CD4-positive, alpha-beta T cell (primary cell): Measurements from ENCODE around the gene RAD51B. TPM values are rescaled to one million over a fixed set of nuclear protein-coding genes. Genes with fewer than 3 reads are reported as not detected.

ENCODE experiments used
- ATAC-seq: fragments of 200-7000 bp; cut with Tn5 transposase; one replicate; pipeline ENCODE4 v1.10.0; 2022; ENCODE audit warnings: mild to moderate bottlenecking; ENCODE audit not compliant: poor library complexity
- CTCF ChIA-PET: fragments of 350-600 bp; sonication (Branson Sonifier 250); formaldehyde crosslinking; loops from one replicate; lab custom pipeline; 2021; ENCODE audit warnings: antibody characterized with exemption, inconsistent platforms; lab: Charles Lee
- POLR2A ChIA-PET: fragments of 350-600 bp; sonication (Branson Sonifier 250); formaldehyde crosslinking; loops from one replicate; lab custom pipeline; 2021; ENCODE audit warnings: antibody characterized with exemption, inconsistent platforms; lab: Charles Lee
- DNase-seq, 14 experiments: peaks; one replicate each; pipeline ENCODE4 v3.0.0-alpha.2; 2013 to 2020; ENCODE audit warnings: mixed read lengths in 2 of 14
- H3K27ac ChIP-seq, 2 donors: one replicate each; pipeline versions ENCODE4 v1.5.1 to v1.7.0; 2013; ENCODE audit warnings: low read length in 2 of 2, low read depth in 1 of 2, mild to moderate bottlenecking in 1 of 2
- H3K27me3 ChIP-seq, 2 experiments: 1 replicate in 1 of 2; 2 replicates in 1 of 2; pipeline versions ENCODE4 v1.6.1 to v1.7.0; 2013; ENCODE audit warnings: low read length in 2 of 2, control low read depth in 1 of 2, mild to moderate bottlenecking in 1 of 2, moderate library complexity in 1 of 2; ENCODE audit not compliant: insufficient read depth in 2 of 2, control insufficient read depth in 1 of 2
- H3K36me3 ChIP-seq: one replicate; pipeline ENCODE4 v1.6.1; 2013; ENCODE audit warnings: low read length, control low read depth; ENCODE audit not compliant: insufficient read depth
- H3K4me1 ChIP-seq: one replicate; pipeline ENCODE4 v1.6.1; 2013; ENCODE audit warnings: low read length, control low read depth; ENCODE audit not compliant: insufficient read depth
- H3K4me3 ChIP-seq: one replicate; pipeline ENCODE4 v1.5.1; 2013; ENCODE audit warnings: mild to moderate bottlenecking, low read length, moderate library complexity
- H3K9me3 ChIP-seq, 2 experiments: 1 replicate in 1 of 2; 2 replicates in 1 of 2; pipeline versions ENCODE4 v1.6.1 to v1.7.0; 2013; ENCODE audit warnings: low read length in 2 of 2, mild to moderate bottlenecking in 2 of 2, control low read depth in 1 of 2, moderate library complexity in 1 of 2; ENCODE audit not compliant: control insufficient read depth in 1 of 2, insufficient read depth in 1 of 2
- H3K27ac Mint-ChIP-seq: one replicate; pipeline ENCODE4 v1.8.0; 2020; ENCODE audit warnings: mixed read lengths
- H3K27me3 Mint-ChIP-seq: one replicate; pipeline ENCODE4 v1.8.0; 2021; ENCODE audit warnings: mixed read lengths
- H3K36me3 Mint-ChIP-seq: one replicate; pipeline ENCODE4 v1.8.0; 2021; ENCODE audit warnings: low read depth, mixed read lengths
- H3K4me1 Mint-ChIP-seq: one replicate; pipeline ENCODE4 v1.8.0; 2021; ENCODE audit warnings: low read depth, mixed read lengths
- H3K4me3 Mint-ChIP-seq: one replicate; pipeline ENCODE4 v1.8.0; 2020; ENCODE audit warnings: mild to moderate bottlenecking, mixed read lengths
- H3K9me3 Mint-ChIP-seq: one replicate; pipeline ENCODE4 v1.8.0; 2020; ENCODE audit warnings: mixed read lengths
- CTCF ChIP-seq: fragments of 200-600 bp; IDR thresholded peaks from one replicate; pipeline ENCODE4 v1.8.0; 2022; ENCODE audit warnings: antibody characterized with exemption, mild to moderate bottlenecking
- intact Hi-C, 2 experiments: fragments of 100-400 bp; cut with DNase I in 1 of 2; cut with micrococcal nuclease in 1 of 2; formaldehyde crosslinking; loops; one replicate each; pipeline versions ENCODE4 v1.15.1 to v1.9.0; 2023 to 2025; cut with DNase I, micrococcal nuclease
- total RNA-seq, 174 experiments: library from RNA in 2 of 174; stranded (reverse) in 2 of 174; gene quantifications; one replicate each; pipeline ENCODE4 v1.2.3 and lab custom pipeline; 2021 to 2026

Gene RAD51B
- total RNA-seq, 2 experiments from 2014 or later, result 18.4 to 20.0 TPM

- no peak for ATAC-seq
- Mint-ChIP-seq H3K9me3 (no peaks in the 10 kb centered on the region), H3K4me1 (peaks cover 77% of the 10 kb centered on the region), H3K4me3 (no peak overlapping the region), H3K36me3 (no peaks in the 10 kb centered on the region), H3K27me3 (no peaks in the 10 kb centered on the region), H3K27ac (peak overlapping the region; percentile 79)
- Histone ChIP-seq H3K4me1 (peaks cover 41% of the 10 kb centered on the region), H3K9me3 (no peaks in the 10 kb centered on the region), H3K27ac (no peak overlapping the region), H3K36me3 (no peaks in the 10 kb centered on the region), H3K4me3 (no peak overlapping the region), H3K27me3 (no peaks in the 10 kb centered on the region)
- intact Hi-C loops, result loop anchor here in 1 of 2 experiments (10.0 kb wide), 1 partner anchor 421 kb away; no protein-coding TSS in a partner anchor
- DNase-seq, result no peak
- POLR2A ChIA-PET, result interaction anchor here (1.1 kb wide), 1 partner anchor 553 kb away, joined by 3 read pairs; no protein-coding TSS in a partner anchor
- CTCF ChIA-PET, result no interaction called here
- no peak for TF ChIP-seq CTCF
Measured at GRCh38 chr14:68263563-68264259, 444.1 kb downstream of the RAD51B start.

GRCh38 chr14:68264260-68264569, 444.6 kb downstream of the RAD51B start:
- peaks cover 77% of the 10 kb centered on the region for H3K4me1 Mint-ChIP-seq
- no peaks in the 10 kb centered on the region for H3K36me3 Mint-ChIP-seq
- Histone ChIP-seq H3K4me1 (peaks cover 42% of the 10 kb centered on the region), H3K36me3 (no peaks in the 10 kb centered on the region), H3K27me3 (no peaks in the 10 kb centered on the region), H3K9me3 (no peaks in the 10 kb centered on the region), H3K27ac (no peak overlapping the region), H3K4me3 (no peak overlapping the region)
- ATAC-seq (no peak), DNase-seq (no peak)
- no peak for TF ChIP-seq CTCF
- no peak overlapping the region for H3K4me3 Mint-ChIP-seq
- POLR2A ChIA-PET, result interaction anchor here (1.1 kb wide), 1 partner anchor 552 kb away, joined by 3 read pairs; no protein-coding TSS in a partner anchor
- peak overlapping the region; percentile 61 for H3K27ac Mint-ChIP-seq
- CTCF ChIA-PET, result no interaction called here
- intact Hi-C loops, result loop anchor here in 1 of 2 experiments (10.0 kb wide), 1 partner anchor 421 kb away; no protein-coding TSS in a partner anchor
- H3K9me3 Mint-ChIP-seq, result no peaks in the 10 kb centered on the region
- no peaks in the 10 kb centered on the region for H3K27me3 Mint-ChIP-seq

GRCh38 chr14:68266998-68267397, 447.4 kb downstream of the RAD51B start:
- CTCF ChIA-PET, result no interaction called here
- no peak for DNase-seq

More at GRCh38 chr14:68266998-68267397, 447.4 kb downstream of the RAD51B start:
- Mint-ChIP-seq H3K9me3 (no peaks in the 10 kb centered on the region), H3K4me3 (no peak overlapping the region), H3K27me3 (no peaks in the 10 kb centered on the region), H3K27ac (peak overlapping the region; percentile 77), H3K4me1 (peaks cover 72% of the 10 kb centered on the region), H3K36me3 (no peaks in the 10 kb centered on the region)
- TF ChIP-seq CTCF, result no peak
- intact Hi-C loops, result loop anchor here in 1 of 2 experiments (10.0 kb wide), 1 partner anchor 418 kb away; no protein-coding TSS in a partner anchor
- Histone ChIP-seq H3K36me3 (no peaks in the 10 kb centered on the region), H3K4me1 (peaks cover 27% of the 10 kb centered on the region), H3K4me3 (no peak overlapping the region), H3K9me3 (no peaks in the 10 kb centered on the region), H3K27ac (no peak overlapping the region), H3K27me3 (no peaks in the 10 kb centered on the region)
- POLR2A ChIA-PET, result interaction anchor here (0.7 to 1.2 kb wide), 5 partner anchors 9 to 528 kb away, joined by 3 to 4 read pairs (median 3); no protein-coding TSS in a partner anchor
- no peak for ATAC-seq
